DMS153 (cell line): ENCODE results near the gene BNIP3.
"Not testable (repeated sequence)": the region's sequence is repeated elsewhere in the genome, so short reads cannot be mapped to it uniquely, and the experiment has no call there.

Source experiments
- DNase-seq: peaks from one replicate; lab custom pipeline; 2025; lab: John Stamatoyannopoulos, UW

Gene BNIP3

DNA sequence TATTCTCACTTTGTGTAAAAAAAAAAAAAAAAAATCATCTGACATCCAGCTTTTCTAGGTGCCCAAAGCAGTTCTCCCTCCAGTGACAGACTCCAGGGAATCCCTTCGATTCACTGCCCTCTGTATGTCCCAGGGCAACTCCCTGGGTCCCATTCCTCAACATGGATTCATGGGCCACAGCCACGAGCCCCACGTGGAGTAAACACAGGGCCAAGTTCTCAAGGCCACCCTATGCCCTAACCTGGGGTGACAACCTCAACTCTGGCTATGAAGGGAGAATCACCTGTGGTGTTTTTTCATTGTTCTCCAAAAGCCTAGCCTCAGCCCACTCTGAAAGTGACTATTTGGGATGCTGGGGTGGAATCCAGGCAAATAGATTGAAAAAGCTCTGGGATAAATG, 3.4 kb downstream of the BNIP3 start:
- DNase-seq, result no peak

DNA sequence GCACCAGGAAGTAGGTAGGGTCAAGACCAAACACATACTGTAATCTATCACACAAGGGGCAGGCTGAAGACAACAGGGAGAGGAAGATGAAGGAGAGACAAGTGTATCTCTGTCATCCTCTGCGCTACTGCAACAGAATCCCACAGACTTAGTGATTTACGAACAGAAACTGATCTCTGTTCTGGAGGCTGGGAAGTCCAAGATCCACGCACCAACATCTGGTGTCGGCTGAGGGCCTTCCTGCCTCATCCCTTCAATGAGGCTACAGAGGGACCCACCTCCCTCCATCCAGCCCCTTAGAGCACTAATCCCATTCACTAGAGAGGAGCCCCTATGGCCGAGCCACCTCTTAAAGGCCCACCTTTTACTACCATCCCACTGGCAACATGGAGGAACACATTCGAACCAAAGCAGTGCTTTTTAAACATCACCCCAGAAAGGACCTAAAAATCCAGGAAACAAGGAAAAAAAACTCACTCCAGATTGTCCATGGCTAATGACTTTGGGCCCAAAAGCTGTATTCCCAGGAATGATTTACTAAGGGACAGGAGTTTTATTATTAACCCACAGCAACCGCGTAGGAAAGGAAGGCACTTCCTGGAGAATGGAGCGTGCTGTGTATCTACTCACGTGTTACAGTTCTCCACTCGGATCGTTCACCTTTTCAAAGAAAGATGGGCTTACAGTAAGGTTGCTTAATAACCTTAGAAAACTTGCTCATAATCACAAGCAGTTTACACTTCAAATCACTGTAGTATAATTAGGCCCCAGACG, 4.2 kb downstream of the BNIP3 start:
- no peak for DNase-seq

DNA sequence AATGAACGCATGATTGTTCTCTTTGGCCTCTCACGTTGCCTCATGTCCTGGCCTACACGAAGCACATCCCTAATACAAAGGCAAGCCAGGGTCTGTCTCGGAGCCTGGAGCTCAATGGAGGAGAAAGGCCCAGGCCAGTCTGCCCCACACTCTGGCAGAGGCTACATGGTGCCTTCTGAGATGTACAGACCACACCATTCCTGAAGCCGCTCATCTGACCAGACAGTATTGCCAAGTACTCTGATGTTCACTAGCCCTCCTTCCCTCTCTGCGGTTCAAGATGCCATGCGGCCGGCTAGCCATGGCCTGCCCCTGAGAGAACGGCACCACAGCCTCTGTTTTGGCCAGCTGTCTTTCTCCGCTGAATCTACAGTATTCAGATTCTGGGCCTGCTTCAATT, 5.9 kb downstream of the BNIP3 start:
- DNase-seq, result no peak

DNA sequence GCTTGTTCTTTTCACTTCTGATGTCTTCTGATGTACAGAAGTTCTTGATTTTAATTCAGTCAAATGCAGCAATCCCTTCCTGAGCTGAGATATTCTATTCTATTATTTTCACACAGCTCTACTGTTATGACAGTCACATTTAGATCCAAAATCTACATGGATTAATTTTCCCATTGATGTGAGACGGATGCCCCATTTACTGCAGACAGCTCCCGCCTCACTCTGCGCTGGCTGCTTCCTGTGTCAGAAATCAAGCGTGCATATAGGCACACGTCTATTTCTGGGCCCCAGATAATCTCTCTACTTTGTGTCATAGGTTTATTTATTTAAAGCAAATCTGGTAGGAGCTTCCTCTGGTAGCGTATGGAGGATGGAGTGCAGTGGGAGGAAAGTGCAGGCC, 6.7 kb downstream of the BNIP3 start:
- no peak for DNase-seq

DNA sequence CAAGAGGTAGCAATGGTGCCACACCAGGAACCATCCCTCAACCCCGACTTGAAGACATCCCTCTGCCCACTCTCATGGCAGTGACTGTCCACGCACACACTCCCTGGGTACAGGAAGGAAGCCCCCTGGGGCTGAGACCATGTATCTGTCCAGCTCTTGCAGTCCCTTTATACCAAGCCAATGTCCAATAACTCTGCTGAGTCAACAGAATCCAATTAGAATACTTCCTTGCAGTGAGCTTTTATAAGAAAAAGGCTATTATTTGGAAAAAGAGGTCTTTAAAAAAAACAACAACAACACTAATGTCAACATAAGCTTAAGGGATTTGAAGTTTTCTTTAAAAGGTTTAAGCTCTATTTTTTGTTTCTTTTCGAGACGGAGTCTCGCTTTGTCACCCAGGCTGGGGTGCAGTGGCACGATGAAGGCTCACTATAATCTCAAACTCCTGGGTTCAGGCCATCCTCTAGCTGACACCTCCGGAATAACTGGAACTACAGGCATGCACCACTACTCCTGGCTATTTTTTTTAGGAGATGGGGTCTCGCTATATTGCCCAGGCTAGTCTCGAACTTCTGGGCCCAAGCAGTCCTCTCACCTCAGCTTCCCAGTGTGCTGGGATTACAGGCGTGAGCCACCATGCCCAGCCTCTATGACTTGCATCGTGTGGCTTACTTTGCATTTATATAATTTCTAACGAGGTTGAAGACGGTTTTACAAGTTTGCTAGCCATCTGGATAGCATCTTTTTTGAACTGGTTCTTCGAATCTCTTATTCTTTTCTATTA, 7.5 kb downstream of the BNIP3 start:
- no peak for DNase-seq

DNA sequence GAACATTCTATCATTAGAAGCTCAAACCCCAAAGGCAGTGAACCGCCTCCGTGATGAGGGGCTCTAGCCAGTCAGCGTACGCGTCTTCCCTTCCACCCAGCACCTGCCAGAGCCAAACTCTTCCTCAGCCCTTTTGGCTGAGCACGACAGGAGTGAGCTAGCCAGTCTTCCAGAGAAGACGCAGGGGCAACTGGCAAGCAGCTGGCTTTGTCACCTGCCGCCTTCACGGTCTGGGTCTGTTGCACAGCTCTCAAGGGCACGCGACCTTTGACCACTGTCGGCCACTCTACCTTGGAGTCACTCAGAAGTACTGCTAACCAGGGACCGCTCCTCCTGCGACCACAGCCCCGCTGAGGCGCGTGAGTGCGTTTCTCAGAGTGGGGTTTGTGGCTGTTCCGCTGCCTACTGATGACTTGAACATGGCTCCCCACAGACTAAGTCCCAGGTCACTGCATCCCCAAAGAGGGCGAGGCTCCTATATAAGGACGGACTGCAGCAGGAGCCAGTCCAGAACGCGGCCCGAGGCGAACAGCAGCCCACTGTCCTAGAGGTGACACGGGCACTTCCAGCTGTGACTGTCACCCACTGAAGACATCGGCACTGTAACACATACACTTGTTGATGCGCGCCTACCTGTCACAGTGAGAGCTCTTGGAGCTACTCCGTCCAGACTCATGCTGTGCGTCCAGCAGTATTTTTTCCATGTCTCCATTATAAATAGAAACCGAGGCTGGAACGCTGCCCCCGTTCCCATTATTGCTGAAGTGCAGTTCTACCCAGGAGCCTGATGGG, 8.4 kb downstream of the BNIP3 start:
- no peak for DNase-seq

DNA sequence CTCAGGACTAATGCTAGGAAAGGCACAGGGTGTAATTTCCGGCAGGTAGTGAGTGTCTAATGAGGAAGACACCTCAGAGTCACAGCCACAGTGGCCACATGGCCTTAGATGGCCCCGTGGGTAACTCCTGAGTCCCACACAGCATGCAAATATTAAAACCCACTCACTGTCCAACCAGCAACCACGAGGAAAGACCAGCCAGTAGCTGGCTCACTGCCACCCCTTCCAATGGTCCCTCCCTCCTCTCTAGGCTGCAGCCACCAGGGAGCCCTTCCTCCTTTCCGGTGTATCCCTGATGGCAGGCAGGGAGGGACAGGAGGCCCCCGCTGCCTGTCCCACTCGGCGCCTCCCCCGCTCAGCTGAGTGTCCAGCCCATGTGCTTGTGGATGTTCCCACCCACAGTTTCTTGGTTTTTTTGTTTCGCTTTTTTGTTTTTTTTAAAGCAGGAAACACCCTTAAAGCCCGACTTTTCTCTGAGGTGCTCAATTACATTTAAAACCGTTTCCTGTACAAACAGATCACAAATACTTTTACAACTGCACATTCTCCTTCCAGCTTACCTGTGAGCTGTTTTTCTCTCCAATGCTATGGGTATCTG, 9.2 kb downstream of the BNIP3 start:
- peak; percentile 34 for DNase-seq

DNA sequence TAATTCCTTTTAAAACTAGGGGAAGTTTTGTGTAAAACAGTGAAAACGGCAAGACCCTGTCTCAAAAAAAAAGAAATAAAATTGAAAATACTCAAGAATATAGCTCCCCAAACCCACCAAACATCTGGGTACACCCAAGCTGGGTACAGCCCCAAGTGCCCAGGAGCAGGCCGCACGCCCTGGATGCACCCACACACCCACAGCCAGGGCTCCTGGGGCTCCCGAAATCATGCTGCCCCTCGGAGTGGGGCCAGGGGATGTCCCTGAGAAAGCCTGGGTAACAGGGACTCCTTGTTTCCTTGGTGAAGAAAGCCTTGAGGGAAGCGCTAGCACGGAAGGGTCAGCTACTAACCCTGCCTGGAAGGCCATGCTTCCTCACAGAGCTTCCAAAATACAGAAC, 10.1 kb downstream of the BNIP3 start:
- DNase-seq, result no peak

DNA sequence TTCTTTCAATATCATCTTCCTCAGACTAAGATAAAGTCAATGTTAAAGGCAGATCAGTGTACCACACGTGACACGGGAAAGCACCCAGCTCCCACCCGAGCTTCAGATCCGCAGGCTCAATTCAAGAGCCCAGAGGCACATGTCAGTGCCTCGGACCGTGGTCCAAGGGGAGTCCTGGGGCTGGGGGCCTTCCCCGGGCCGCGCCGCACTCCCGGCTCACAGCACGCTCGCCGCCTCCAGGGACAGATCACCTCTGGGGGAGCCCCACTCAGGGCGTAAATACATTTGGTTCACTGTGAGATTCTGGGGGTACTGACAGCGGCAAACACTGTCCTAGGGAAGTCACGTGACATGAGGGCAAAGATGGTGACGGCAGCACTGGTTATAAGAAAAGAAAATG, 10.8 kb downstream of the BNIP3 start:
- DNase-seq, result no peak

DNA sequence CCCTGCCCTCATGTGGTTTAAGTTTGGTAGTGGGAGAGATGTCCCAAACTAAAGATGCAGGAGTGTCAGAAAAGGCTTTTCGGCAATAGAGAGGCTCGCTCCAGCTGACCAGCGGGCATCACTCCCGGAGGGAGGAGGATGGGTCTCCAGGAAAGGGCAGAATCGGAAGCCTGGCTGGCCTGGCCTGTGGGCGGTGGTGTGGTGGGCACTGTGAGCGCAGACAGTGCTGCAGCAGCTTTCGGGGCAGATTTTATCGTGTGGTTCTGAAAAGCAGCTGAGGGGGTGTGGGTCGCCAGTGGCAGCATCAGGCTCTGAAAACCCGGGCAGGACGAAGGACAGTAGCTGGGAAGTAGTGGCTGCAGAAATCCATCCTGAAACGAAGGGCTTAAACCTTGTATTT, 12.8 kb downstream of the BNIP3 start:
- no peak for DNase-seq

DNA sequence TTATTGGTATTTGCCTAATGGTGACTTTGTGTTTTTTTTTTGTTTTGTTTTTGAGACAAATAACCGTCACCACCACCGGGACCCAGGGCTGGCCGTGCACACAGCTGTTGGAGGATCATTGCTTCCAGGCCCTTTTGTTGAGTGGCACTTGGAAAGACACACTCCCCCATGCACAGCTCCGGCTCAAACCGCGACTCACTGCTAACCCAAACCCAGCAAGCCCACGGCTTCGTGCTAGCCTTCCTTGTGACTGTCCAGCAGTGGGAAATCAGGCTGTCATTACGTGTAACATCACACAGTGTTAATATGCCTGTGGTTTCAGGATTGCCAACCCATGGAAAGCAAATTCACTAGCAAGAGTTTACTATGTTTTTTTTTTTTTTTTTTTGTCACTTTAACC, 17.4 kb downstream of the BNIP3 start:
- DNase-seq, result no peak

DNA sequence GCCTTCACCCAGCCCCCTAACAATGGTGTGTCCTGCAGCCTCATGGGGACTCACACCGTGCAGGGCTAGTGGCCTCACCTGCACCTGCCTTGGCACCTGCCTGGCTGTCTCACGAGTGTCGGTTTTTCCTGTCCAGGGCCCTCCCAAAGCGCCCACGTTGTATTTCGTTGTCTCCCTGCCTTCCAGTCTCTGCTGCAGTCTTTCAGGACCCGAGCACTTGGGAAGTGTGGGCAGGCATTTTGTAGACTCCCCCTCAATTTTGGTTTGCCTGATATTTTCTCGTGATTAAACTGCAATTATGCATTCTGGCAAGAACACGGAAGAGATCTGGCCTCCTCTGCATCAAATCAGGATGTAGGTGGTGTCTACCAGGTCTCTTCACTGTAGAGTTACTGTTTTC, 17.9 kb downstream of the BNIP3 start:
- no peak for DNase-seq

DNA sequence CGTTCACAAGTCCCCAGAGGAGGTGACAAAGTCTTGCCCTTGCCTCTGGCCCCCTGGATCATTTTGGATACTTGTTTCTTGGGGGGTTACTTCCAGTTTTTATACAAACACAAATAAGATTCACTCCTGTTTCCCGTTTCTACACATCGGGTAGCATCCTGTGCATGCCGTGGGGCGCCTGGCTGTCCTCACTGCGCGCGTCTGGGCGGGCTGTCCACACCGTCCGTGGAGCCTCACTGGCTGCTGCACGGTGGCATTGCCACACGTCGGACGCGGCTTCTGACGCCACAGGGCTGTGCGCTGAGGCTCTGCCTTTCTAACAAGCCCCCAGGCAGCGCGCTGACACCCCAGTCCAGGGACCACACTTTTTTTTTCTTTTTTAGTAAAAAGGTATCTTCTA, 18.4 kb downstream of the BNIP3 start:
- no peak for DNase-seq

DNA sequence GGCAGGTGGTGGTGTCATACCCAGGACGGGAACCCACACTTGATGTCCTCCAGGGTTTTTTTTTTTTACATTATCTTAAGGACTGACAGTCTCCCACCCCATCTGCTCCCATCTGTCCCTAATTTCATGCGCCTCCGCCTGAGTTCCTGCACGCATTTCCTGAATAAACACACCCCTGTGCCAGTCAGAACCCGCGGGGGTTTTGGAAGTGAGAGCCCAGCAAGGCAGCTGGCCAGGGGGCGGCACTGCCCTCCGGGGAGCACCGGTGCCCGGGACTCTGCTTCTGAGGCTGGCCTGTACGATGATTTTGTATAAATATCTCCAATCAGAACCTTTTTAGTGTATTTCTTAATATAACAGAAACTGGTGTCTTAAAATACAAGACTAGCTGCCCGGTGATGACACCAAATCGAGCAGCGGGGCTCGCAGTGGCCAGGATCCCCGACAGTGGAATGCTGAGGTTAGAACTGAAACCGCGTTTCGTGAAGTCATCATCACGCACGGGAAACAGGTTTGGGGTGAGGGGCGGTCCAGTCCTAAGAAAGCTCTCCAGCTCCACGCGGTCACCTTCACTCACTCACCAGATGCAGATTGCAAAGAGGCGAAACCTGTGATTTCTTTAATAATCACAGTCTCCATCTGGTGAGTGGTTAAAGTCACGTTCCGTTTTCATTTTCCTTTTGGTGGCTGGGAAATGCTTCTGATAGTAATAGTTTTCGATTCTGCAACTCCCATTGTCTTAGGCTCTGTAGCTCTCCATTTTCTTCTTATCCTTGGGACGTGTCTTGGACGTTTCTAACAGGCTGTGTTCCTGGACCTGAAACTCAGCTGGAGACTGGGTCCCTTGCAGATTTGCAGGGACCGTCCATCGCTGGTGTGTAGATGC, 19.7 kb downstream of the BNIP3 start:
- DNase-seq, result peak; percentile 36

DNA sequence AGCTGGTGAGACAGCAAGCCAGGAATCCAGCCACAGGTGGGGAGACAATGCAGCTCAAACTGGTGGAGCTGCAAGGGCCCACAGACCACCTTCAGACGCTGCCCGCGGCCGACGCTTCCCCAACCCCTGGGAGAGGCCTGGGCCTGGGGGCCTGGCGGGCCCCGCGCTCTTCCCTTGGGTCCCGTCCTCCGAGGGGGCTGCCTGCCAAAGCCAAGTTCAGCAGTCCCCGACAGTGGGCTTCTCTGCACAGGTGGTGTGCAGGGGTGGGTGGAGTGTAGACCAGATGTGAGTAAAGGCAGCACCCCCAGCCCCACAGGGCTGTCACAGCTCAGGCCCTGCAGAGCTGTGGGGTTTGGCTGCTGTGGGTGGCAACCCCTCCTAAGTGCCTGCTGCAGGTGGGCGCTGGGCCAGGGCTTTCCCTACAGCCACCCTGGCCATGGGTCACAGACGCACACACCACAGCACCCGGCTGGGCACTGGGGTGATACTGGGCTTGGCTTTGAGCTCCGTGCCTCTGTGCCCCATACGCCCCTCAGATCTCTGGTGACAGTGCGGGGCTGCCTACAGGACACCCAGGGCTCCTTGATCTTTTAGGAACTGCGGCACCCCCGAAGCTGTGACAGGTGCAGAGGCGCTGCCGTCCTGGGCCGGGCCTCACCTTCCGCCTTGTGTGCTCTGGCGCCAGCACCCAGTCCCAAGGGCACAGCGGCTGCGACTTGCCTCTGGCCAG, 20.5 kb downstream of the BNIP3 start:
- DNase-seq, result no peak

DNA sequence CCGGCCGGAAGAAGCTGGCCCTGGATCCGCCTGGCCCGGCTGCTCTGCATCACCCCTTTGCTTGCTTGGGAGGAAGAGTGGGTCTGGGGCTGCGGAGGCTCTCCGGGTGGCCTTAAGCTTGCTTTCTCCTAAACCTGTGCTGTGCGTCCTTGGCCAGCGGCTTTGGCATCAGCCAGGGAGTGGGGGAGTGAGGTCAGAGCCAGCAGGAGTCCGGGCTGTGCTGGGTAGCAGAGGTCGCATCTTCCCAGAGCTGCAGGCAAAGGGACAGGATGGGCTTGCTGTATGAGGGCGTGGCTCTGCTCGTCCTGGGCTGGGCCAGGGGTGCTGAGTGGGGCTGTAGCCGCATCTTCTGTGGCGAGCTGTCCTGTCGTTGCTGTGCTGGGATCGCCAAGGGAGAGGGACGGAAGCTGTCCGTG, 21.1 kb downstream of the BNIP3 start:
- no peak for DNase-seq

DNA sequence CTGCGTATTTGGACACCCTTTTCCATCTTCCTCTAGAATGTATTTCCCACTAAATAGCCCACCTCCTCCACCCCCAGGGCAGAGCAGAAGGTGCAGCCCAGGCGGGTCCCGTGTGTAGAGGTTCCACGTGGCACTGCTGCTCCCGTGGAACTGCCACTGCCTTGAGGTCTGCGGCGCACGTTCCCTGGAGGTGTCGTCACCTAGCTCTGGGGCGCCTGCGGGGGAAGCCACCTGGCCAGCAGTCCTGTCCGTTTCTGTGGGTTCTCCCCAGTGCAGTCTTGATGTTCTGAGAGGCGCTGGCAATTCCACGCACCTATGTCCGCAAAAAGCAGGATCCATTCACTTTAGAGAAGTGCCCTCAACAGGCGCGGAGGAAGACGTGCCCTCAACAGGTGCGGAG, 21.9 kb downstream of the BNIP3 start:
- no peak for DNase-seq

DNA sequence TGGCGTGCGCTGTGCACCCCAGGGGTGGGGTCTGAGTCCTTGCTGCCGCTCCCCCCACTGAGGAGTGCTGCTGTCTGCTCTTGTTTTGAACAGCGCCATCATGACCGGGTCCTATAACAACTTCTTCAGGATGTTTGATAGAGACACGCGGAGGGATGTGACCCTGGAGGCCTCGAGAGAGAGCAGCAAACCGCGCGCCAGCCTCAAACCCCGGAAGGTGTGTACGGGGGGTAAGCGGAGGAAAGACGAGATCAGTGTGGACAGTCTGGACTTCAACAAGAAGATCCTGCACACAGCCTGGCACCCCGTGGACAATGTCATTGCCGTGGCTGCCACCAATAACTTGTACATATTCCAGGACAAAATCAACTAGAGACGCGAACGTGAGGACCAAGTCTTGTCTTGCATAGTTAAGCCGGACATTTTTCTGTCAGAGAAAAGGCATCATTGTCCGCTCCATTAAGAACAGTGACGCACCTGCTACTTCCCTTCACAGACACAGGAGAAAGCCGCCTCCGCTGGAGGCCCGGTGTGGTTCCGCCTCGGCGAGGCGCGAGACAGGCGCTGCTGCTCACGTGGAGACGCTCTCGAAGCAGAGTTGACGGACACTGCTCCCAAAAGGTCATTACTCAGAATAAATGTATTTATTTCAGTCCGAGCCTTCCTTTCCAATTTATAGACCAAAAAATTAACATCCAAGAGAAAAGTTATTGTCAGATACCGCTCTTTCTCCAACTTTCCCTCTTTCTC, 26.0 kb downstream of the BNIP3 start:
- DNase-seq, result no peak

DNA sequence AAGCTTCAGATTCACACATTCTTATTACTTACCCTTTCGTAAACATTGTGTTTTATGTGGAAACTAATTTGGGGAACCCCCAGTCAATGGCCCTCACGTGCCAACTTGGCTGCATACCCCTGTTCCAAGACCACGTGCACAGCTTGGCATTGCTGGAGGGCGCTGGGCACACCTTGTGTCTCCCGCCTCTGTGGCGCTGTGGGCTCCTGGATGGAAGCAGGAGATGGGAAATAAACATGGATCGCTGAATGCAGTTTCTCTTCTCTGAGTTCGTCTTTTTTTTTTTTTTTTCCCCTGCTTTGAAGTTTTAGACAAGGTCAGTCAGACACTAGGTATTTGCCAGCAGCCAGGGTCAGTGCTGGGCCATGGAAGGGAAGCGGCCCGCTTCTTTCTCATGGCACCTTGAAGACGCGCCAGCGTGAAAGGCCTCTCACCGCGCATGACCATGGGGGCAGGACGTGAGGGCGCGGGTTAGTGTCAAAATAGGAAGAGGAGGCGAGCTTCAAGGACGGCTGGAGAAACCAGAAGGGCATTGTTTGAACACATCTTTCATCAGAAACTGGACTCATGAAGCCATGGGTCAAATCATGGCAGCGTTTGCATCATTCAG, 27.3 kb downstream of the BNIP3 start:
- no peak for DNase-seq

DNA sequence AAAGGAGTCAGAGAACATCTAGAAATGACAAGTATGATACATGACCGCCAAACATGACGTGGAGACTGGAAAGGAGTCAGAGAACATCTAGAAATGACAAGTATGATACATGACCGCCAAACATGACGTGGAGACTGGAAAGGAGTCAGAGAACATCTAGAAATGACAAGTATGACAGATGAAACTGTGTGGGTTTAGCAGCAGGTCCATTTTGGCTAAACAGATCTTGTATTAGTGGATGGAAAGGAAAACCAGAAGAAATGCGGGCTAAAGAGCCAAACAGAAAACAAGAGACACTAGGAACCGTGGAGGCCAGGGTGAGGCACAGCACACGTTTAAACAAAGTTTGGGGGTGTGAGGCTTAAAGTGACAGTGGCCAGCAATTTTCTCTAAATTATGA, 31.8 kb downstream of the BNIP3 start:
- not testable (repeated sequence) for DNase-seq
